ENCODE results near the gene RTN4R.
"Not testable (repeated sequence)": the region's sequence is repeated elsewhere in the genome, so short reads cannot be mapped to it uniquely, and the experiment has no call there.

DNA sequence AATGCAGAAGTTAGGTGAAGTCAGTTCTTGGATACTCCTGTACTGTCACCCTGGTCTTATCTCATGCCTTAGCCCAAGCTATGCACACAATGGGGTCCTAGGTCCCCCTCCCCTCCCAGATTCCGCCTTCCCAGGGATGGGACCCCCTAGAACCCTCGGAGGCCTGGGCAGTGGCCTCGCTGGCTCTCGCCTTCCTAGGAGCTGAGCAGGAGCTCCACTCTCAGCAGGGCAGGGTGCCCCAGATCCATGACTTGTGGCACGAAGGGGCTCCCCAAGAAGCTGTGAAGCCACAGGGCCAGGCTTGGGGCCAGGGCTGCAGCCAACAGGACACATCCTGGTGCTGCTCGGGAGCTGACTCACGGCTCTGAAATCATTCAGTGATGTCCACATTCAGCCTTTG, 42.1 kb upstream of the RTN4R start:
- not testable (repeated sequence) for TF ChIP-seq CEBPB (IDR thresholded peaks at IDR 0.05; ENCODE audit: low read depth, low read length); ZNF274 (IDR thresholded peaks at IDR 0.05; ENCODE audit: borderline replicate concordance, extremely low read depth, low read length); ATF2 (IDR thresholded peaks at IDR 0.05; ENCODE audit: low read length); TEAD4 (IDR thresholded peaks at IDR 0.05; ENCODE audit: low read depth, low read length); EP300 (IDR thresholded peaks at IDR 0.05; ENCODE audit: borderline replicate concordance in 1 of 2, low read depth in 2 of 2, low read length in 2 of 2); RBBP5 (IDR thresholded peaks at IDR 0.05; ENCODE audit: borderline replicate concordance, low read depth, low read length); BCL11A (IDR thresholded peaks at IDR 0.05; ENCODE audit: low read depth in 2 of 2, low read length in 2 of 2)

Measured in H1 (cell line).